ENCODE data around the gene ATXN7L1.

GRCh38 chr7:105828141-105828540 lies 48.3 kb downstream of the ATXN7L1 start:
- TF ChIP-seq ISL1 (CRISPR knock-in tag; IDR thresholded peaks at IDR 0.05) (no peak), CREB5 (CRISPR knock-in tag; IDR thresholded peaks at IDR 0.05; ENCODE audit: low read depth) (no peak), ZFP30 (CRISPR knock-in tag; IDR thresholded peaks at IDR 0.05) (no peak), PATZ1 (CRISPR knock-in tag; IDR thresholded peaks at IDR 0.05; ENCODE audit: borderline replicate concordance) (no peak), ZFP3 (CRISPR knock-in tag; IDR thresholded peaks at IDR 0.05) (no peak), TOX (CRISPR knock-in tag; IDR thresholded peaks at IDR 0.05; ENCODE audit: borderline replicate concordance) (no peak), SNAI2 (CRISPR knock-in tag; IDR thresholded peaks at IDR 0.05) (no peak), ARNTL (CRISPR knock-in tag; IDR thresholded peaks at IDR 0.05; ENCODE audit: borderline replicate concordance, low read depth) (no peak), OSR1 (CRISPR knock-in tag; IDR thresholded peaks at IDR 0.05) (no peak), ZNF70 (CRISPR knock-in tag; IDR thresholded peaks at IDR 0.05) (no peak), ZNF8 (CRISPR knock-in tag; IDR thresholded peaks at IDR 0.05) (no peak), RARB (CRISPR knock-in tag; IDR thresholded peaks at IDR 0.05) (no peak), CSRNP3 (CRISPR knock-in tag; IDR thresholded peaks at IDR 0.05) (no peak)
